ENCODE results near the gene E2F7. TPM values are rescaled to one million over a fixed set of nuclear protein-coding genes. Genes with fewer than 3 reads are reported as not detected.

The E2F7 gene
- polyA plus RNA-seq, 1 of the 3 experiments (the other 2 are of a cell fraction), result 8.8 TPM

DNA sequence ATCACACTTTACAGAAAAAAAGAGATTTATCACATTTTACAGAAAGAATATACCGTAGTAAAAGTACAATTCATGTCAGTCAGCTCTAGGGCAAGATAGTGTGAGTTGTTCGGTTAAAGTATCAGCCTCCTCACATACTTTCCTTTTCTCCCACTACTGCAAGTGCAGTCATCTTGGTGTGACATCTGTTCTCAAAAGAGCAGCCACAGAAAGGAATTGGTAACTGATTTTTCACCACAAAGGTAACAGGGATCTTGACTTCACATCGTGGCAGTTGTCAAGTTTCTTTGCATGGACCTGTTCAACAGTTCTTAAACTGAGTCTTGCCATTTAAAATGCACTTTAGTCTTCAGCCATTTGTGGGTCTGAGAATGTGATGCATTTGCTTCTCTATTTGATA is 5.0 kb upstream of the E2F7 start:
- Histone ChIP-seq H3K9ac (no peak overlapping the region), H3F3A (replicated peaks; ENCODE audit: insufficient read depth) (peaks cover 13% of the 10 kb centered on the region), H3K4me1 (ENCODE audit: control insufficient read depth in 1 of 2, insufficient read depth in 2 of 2, low read depth in 1 of 2, low read length in 1 of 2) (0 out of 4 replicates have a peak, but pooled peaks cover 0 to 5% of the 10 kb centered on the region in 2 experiments), H3K79me2 (ENCODE audit: insufficient read depth) (peaks cover 12% of the 10 kb centered on the region), H3K27ac (ENCODE audit: low read depth in 2 of 2, low read length in 1 of 2) (no peak overlapping the region), H2AFZ (ENCODE audit: low read depth) (no peak overlapping the region), H3K9me3 (no peaks in the 10 kb centered on the region), H3K9me2 (no peaks in the 10 kb centered on the region), H3K4me3 (ENCODE audit: low read depth in 2 of 2, low read length in 1 of 2) (no peak overlapping the region), H4K20me1 (ENCODE audit: insufficient read depth) (no peaks in the 10 kb centered on the region), H3K27me3 (ENCODE audit: insufficient read depth) (no peaks in the 10 kb centered on the region), H3K36me3 (replicated peaks in 1 of 2; ENCODE audit: control insufficient read depth in 1 of 2, insufficient read depth in 2 of 2, low read length in 1 of 2) (no peaks in the 10 kb centered on the region), H3K4me2 (no peak overlapping the region)
- TF ChIP-seq ELF1 (IDR thresholded peaks at IDR 0.05) (no peak), GATA2 (CRISPR knock-in tag; IDR thresholded peaks at IDR 0.05) (no peak), FOXM1 (IDR thresholded peaks at IDR 0.05; ENCODE audit: low read depth) (no peak), RAD21 (IDR thresholded peaks at IDR 0.05; ENCODE audit: low read length) (no peak), FOXJ3 (CRISPR knock-in tag; IDR thresholded peaks at IDR 0.05) (no peak)
- DNase-seq, result no peak
- ChIA-PET POLR2A (no interaction called here), CTCF (interaction anchor here (1.1 kb wide), 1 partner anchor 21 kb away, joined by 3 read pairs; no protein-coding TSS in a partner anchor)
- 63% methylated on average over 3 of the region's 3 CpGs for WGBS (ENCODE audit: low lambda C conversion rate)

DNA sequence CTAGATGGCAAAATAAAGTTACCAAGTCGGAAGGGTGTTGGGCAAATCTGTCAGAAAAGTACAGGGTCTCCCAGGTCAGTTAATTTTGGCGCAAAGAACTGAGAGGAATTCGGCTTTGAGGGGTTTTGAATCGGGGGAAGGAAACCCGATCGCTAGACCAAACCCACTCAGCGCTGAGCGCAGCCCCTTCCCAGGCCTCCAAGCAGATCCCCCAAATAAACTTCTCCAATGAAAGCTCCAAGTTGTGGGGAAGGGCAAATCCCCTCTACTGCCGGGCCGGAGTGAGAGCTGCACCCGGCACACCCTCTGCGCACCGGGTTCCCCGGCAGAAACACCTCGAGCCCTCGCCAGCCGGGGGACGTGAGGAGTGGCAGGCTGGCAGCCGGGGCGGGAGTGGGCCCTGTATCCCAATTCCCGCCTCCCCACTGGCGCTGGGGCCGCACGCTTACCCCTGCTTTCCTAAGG is 441 bp downstream of the E2F7 start:
- ChIA-PET POLR2A (no interaction called here), CTCF (interaction anchor here (1.0 to 1.6 kb wide), 3 partner anchors 15 to 621 kb away, joined by 3 to 5 read pairs (median 3); no protein-coding TSS in a partner anchor)
- H4K20me1 ChIP-seq (ENCODE audit: insufficient read depth), result no peaks in the 10 kb centered on the region
- WGBS (ENCODE audit: low lambda C conversion rate), result 3% methylated on average over 19 of the region's 24 CpGs
- H3K79me2 ChIP-seq (ENCODE audit: insufficient read depth), result peaks cover 67% of the 10 kb centered on the region
- peaks cover 0 to 10% of the 10 kb centered on the region in 2 experiments for H3K4me1 ChIP-seq (ENCODE audit: control insufficient read depth in 1 of 2, insufficient read depth in 2 of 2, low read depth in 1 of 2, low read length in 1 of 2)
- no peaks in the 10 kb centered on the region for H3K9me2 ChIP-seq
- H3K9me3 ChIP-seq, result no peaks in the 10 kb centered on the region
- peak overlapping the region; percentile 87 to 92 for H3K4me3 ChIP-seq (ENCODE audit: low read depth in 2 of 2, low read length in 1 of 2)
- peak overlapping the region; percentile 95 for H3K9ac ChIP-seq
- H2AFZ ChIP-seq (ENCODE audit: low read depth), result no peak overlapping the region
- no peak for DNase-seq
- H3K27ac ChIP-seq (ENCODE audit: low read depth in 2 of 2, low read length in 1 of 2), result peak overlapping the region; percentile 53 to 79
- TF ChIP-seq TAF1 (IDR thresholded peaks at IDR 0.05; ENCODE audit: borderline replicate concordance, low read depth, low read length) (no peak), MXI1 (IDR thresholded peaks at IDR 0.05; ENCODE audit: low read depth, low read length) (no peak), RFX5 (IDR thresholded peaks at IDR 0.05; ENCODE audit: low read length) (no peak), TEAD4 (IDR thresholded peaks at IDR 0.05; ENCODE audit: borderline replicate concordance, insufficient read depth) (no peak), RXRA (IDR thresholded peaks at IDR 0.05; ENCODE audit: borderline replicate concordance, low read depth) (no peak), CHD2 (IDR thresholded peaks at IDR 0.05; ENCODE audit: low read length, partially characterized antibody) (no peak), RCOR1 (IDR thresholded peaks at IDR 0.05; ENCODE audit: low read length) (no peak), FOXM1 (IDR thresholded peaks at IDR 0.05; ENCODE audit: low read depth) (no peak), SMC3 (IDR thresholded peaks at IDR 0.05; ENCODE audit: low read depth, low read length) (no peak), NRF1 (IDR thresholded peaks at IDR 0.05; ENCODE audit: low read depth, low read length) (no peak), ELF1 (IDR thresholded peaks at IDR 0.05) (no peak), FOXJ3 (CRISPR knock-in tag; IDR thresholded peaks at IDR 0.05) (no peak)
- TF ChIP-seq, protein P1, sequence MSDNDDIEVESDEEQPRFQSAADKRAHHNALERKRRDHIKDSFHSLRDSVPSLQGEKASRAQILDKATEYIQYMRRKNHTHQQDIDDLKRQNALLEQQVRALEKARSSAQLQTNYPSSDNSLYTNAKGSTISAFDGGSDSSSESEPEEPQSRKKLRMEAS (IDR thresholded peaks at IDR 0.05; ENCODE audit: low read depth), result no peak
- TF ChIP-seq, protein P2, sequence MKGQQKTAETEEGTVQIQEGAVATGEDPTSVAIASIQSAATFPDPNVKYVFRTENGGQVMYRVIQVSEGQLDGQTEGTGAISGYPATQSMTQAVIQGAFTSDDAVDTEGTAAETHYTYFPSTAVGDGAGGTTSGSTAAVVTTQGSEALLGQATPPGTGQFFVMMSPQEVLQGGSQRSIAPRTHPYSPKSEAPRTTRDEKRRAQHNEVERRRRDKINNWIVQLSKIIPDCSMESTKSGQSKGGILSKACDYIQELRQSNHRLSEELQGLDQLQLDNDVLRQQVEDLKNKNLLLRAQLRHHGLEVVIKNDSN (IDR thresholded peaks at IDR 0.05; ENCODE audit: borderline replicate concordance, low read depth), result no peak
- TF ChIP-seq, protein P3, sequence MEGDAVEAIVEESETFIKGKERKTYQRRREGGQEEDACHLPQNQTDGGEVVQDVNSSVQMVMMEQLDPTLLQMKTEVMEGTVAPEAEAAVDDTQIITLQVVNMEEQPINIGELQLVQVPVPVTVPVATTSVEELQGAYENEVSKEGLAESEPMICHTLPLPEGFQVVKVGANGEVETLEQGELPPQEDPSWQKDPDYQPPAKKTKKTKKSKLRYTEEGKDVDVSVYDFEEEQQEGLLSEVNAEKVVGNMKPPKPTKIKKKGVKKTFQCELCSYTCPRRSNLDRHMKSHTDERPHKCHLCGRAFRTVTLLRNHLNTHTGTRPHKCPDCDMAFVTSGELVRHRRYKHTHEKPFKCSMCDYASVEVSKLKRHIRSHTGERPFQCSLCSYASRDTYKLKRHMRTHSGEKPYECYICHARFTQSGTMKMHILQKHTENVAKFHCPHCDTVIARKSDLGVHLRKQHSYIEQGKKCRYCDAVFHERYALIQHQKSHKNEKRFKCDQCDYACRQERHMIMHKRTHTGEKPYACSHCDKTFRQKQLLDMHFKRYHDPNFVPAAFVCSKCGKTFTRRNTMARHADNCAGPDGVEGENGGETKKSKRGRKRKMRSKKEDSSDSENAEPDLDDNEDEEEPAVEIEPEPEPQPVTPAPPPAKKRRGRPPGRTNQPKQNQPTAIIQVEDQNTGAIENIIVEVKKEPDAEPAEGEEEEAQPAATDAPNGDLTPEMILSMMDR (IDR thresholded peaks at IDR 0.05), result no peak
- TF ChIP-seq, protein P4, sequence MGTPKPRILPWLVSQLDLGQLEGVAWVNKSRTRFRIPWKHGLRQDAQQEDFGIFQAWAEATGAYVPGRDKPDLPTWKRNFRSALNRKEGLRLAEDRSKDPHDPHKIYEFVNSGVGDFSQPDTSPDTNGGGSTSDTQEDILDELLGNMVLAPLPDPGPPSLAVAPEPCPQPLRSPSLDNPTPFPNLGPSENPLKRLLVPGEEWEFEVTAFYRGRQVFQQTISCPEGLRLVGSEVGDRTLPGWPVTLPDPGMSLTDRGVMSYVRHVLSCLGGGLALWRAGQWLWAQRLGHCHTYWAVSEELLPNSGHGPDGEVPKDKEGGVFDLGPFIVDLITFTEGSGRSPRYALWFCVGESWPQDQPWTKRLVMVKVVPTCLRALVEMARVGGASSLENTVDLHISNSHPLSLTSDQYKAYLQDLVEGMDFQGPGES (IDR thresholded peaks at IDR 0.05; ENCODE audit: low read depth, low read length), result no peak
- TF ChIP-seq, protein P5, sequence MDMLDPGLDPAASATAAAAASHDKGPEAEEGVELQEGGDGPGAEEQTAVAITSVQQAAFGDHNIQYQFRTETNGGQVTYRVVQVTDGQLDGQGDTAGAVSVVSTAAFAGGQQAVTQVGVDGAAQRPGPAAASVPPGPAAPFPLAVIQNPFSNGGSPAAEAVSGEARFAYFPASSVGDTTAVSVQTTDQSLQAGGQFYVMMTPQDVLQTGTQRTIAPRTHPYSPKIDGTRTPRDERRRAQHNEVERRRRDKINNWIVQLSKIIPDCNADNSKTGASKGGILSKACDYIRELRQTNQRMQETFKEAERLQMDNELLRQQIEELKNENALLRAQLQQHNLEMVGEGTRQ (IDR thresholded peaks at IDR 0.05; ENCODE audit: borderline replicate concordance, low read depth, low read length), result no peak
- no peaks in the 10 kb centered on the region for H3K27me3 ChIP-seq (ENCODE audit: insufficient read depth)
- peaks cover 2 to 24% of the 10 kb centered on the region in 2 experiments for H3K36me3 ChIP-seq (replicated peaks in 1 of 2; ENCODE audit: control insufficient read depth in 1 of 2, insufficient read depth in 2 of 2, low read length in 1 of 2)
- H3K4me2 ChIP-seq, result peak overlapping the region; percentile 77
- H3F3A ChIP-seq (replicated peaks; ENCODE audit: insufficient read depth), result peaks cover 28% of the 10 kb centered on the region

Measured in SK-N-SH (cell line).